ENCODE data around the gene PRKCH. TPM values are rescaled to one million over a fixed set of nuclear protein-coding genes. Genes with fewer than 3 reads are reported as not detected.

The PRKCH gene
- polyA plus RNA-seq, 4 donors = 9.0 to 18.4 (median 16.1) TPM

DNA sequence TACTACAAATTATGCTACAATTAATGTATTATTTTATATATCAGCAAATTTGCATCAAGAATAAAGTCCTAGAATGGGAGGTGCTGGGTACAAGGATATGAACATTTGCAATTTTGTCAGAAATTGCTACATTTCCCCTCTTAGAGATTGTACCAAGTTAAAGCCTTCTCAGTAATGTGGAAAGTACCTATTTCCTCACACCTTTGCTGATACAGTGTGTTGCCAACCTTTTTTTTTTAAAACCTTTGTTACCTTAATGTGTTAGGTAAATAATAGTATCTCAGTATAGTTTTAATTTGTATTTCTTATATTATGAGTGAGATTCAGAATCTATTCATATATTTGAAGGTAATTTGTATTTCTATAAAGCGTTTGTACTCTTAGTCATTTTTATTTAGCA is 278.6 kb downstream of the PRKCH start:
- no peak for DNase-seq (ENCODE audit: low read depth in 4 of 4, low spot score in 3 of 4)

Other genes starting within 250 kb of the PRKCH start
- 10 to 100 TPM in 3 of 4 donors, 1 to 10 TPM in 1; 5.0 to 13.9 (median 13.1) TPM for gene TMEM30B, start 40.2 kb upstream of the PRKCH start, polyA plus RNA-seq (ENCODE audit: insufficient read length in 4 of 4)

Measured in left renal pelvis (tissue), 4 donors.